Measurements from ENCODE around the gene PLEKHA7. TPM values are rescaled to one million over a fixed set of nuclear protein-coding genes. Genes with fewer than 3 reads are reported as not detected.

The PLEKHA7 gene
- polyA plus RNA-seq, 1 donor (not counting 4 experiments of a cell fraction or from before 2014, with no cell fraction given) = 1.4 TPM

DNA sequence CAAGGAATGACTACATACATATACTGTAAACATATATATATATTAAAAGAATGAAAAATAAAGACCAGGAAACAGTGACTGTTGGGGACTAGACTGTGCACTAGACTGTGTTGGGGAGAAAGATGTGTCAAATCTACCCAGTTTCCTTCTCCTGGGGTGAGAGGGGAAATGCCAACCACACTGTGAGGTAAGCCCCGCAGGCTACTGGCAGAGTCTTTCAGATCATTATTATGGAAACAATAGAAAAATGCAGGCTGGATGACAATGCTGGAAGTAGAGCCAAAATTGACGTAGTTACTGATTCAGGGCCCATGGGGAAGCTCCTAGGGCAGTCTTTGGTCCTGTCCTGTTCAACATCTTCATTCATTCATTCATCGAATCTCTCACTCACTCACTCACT, 174.4 kb downstream of the PLEKHA7 start:
- Histone ChIP-seq H3K4me2 (ENCODE audit: control insufficient read depth, extremely low read depth, insufficient read depth, low read depth, low read length) (no peak overlapping the region), H3K9ac (ENCODE audit: control insufficient read depth, extremely low read depth, insufficient read depth, low read length) (no peak overlapping the region), H3K36me3 (ENCODE audit: control insufficient read depth in 2 of 2, extremely low read depth in 1 of 2, insufficient read depth in 2 of 2, low read length in 2 of 2) (no peaks in the 10 kb centered on the region), H3K9me1 (ENCODE audit: control insufficient read depth, extremely low read depth, insufficient read depth, low read length) (no peaks in the 10 kb centered on the region), H3K9me3 (ENCODE audit: control insufficient read depth, low read depth, low read length) (no peaks in the 10 kb centered on the region), H4K20me1 (ENCODE audit: control insufficient read depth, extremely low read depth, insufficient read depth, low read length) (no peaks in the 10 kb centered on the region), H3K4me3 (ENCODE audit: control insufficient read depth in 2 of 3, extremely low read depth in 1 of 3, insufficient read depth in 2 of 3, low read depth in 1 of 3, low read length in 3 of 3) (no peak overlapping the region), H3K27me3 (ENCODE audit: control insufficient read depth, extremely low read depth, insufficient read depth, low read length) (no peaks in the 10 kb centered on the region), H3K27ac (ENCODE audit: control insufficient read depth, insufficient read depth, low read length) (no peak overlapping the region), H3K79me2 (ENCODE audit: control insufficient read depth, insufficient read depth, low read length) (no peaks in the 10 kb centered on the region), H2AFZ (ENCODE audit: control insufficient read depth, low read length) (no peak overlapping the region), H3K4me1 (ENCODE audit: control insufficient read depth, extremely low read depth, insufficient read depth, low read length) (no peaks in the 10 kb centered on the region)
- dilution Hi-C loops (cut with MboI; ENCODE audit: extremely low pct_ligation_motif_present, low sequenced_read_pairs) = no loop called here
- no peak for DNase-seq (ENCODE audit: low read depth, low spot score)
- FAIRE-seq = no peak
- no peak for TF ChIP-seq EZH2 (IDR thresholded peaks at IDR 0.05; ENCODE audit: low read length)
- TF ChIP-seq, protein P1, sequence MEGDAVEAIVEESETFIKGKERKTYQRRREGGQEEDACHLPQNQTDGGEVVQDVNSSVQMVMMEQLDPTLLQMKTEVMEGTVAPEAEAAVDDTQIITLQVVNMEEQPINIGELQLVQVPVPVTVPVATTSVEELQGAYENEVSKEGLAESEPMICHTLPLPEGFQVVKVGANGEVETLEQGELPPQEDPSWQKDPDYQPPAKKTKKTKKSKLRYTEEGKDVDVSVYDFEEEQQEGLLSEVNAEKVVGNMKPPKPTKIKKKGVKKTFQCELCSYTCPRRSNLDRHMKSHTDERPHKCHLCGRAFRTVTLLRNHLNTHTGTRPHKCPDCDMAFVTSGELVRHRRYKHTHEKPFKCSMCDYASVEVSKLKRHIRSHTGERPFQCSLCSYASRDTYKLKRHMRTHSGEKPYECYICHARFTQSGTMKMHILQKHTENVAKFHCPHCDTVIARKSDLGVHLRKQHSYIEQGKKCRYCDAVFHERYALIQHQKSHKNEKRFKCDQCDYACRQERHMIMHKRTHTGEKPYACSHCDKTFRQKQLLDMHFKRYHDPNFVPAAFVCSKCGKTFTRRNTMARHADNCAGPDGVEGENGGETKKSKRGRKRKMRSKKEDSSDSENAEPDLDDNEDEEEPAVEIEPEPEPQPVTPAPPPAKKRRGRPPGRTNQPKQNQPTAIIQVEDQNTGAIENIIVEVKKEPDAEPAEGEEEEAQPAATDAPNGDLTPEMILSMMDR (optimal IDR thresholded peaks at IDR 0.05 in 1 of 3, IDR thresholded peaks at IDR 0.05 in 1 of 3, conservative IDR thresholded peaks at IDR 0.05 in 1 of 3; ENCODE audit: extremely low read depth in 1 of 3, insufficient read depth in 2 of 3, low read length in 3 of 3) = no peak

DNA sequence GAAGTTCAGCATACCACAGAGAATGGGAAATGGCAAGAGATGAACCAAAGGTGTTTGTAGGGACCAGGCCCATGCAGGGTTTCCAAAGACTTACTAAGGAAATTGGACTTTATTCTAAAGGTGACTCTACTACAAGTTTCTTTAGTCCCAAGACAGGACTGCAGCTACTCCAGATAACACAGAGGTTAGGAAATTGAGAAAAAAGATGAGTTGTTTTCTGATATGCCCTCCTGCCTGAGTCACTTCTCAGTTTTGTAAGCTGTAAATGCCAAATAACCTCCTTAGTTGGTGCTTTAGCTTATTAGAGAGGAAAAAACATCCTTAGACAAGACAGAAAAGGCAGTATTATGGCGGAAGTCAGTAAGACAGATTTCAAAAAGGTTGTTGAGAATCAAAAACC, 179.8 kb downstream of the PLEKHA7 start:
- FAIRE-seq (no peak), DNase-seq (ENCODE audit: low read depth, low spot score) (no peak)
- H3K27me3 ChIP-seq (ENCODE audit: control insufficient read depth, extremely low read depth, insufficient read depth, low read length) = no peaks in the 10 kb centered on the region
- H2AFZ ChIP-seq (ENCODE audit: control insufficient read depth, low read length) = no peak overlapping the region
- no peaks in the 10 kb centered on the region for H3K79me2 ChIP-seq (ENCODE audit: control insufficient read depth, insufficient read depth, low read length)
- no peaks in the 10 kb centered on the region for H3K36me3 ChIP-seq (ENCODE audit: control insufficient read depth in 2 of 2, extremely low read depth in 1 of 2, insufficient read depth in 2 of 2, low read length in 2 of 2)
- H3K27ac ChIP-seq (ENCODE audit: control insufficient read depth, insufficient read depth, low read length) = no peak overlapping the region
- TF ChIP-seq EZH2 (IDR thresholded peaks at IDR 0.05; ENCODE audit: low read length) = no peak
- TF ChIP-seq, protein P1 (optimal IDR thresholded peaks at IDR 0.05 in 1 of 3, IDR thresholded peaks at IDR 0.05 in 1 of 3, conservative IDR thresholded peaks at IDR 0.05 in 1 of 3; ENCODE audit: extremely low read depth in 1 of 3, insufficient read depth in 2 of 3, low read length in 3 of 3) = no peak
- no peaks in the 10 kb centered on the region for H3K9me3 ChIP-seq (ENCODE audit: control insufficient read depth, low read depth, low read length)
- no peak overlapping the region for H3K4me3 ChIP-seq (ENCODE audit: control insufficient read depth in 2 of 3, extremely low read depth in 1 of 3, insufficient read depth in 2 of 3, low read depth in 1 of 3, low read length in 3 of 3)
- dilution Hi-C loops (cut with MboI; ENCODE audit: extremely low pct_ligation_motif_present, low sequenced_read_pairs) = no loop called here
- no peak overlapping the region for H3K9ac ChIP-seq (ENCODE audit: control insufficient read depth, extremely low read depth, insufficient read depth, low read length)
- H3K9me1 ChIP-seq (ENCODE audit: control insufficient read depth, extremely low read depth, insufficient read depth, low read length) = no peaks in the 10 kb centered on the region
- no peak overlapping the region for H3K4me2 ChIP-seq (ENCODE audit: control insufficient read depth, extremely low read depth, insufficient read depth, low read depth, low read length)
- H4K20me1 ChIP-seq (ENCODE audit: control insufficient read depth, extremely low read depth, insufficient read depth, low read length) = no peaks in the 10 kb centered on the region
- no peaks in the 10 kb centered on the region for H3K4me1 ChIP-seq (ENCODE audit: control insufficient read depth, extremely low read depth, insufficient read depth, low read length)

Measured in keratinocyte (primary cell).